NOMO-1 treated with dmso at 0.1 percent for 144 hours (cell line): ENCODE measurements around the gene APOD.

Experiments used
- DNase-seq: peaks from one replicate; lab custom pipeline; 2025; ENCODE audit not compliant: unreplicated experiment; lab: John Stamatoyannopoulos, UW

Gene APOD

DNA sequence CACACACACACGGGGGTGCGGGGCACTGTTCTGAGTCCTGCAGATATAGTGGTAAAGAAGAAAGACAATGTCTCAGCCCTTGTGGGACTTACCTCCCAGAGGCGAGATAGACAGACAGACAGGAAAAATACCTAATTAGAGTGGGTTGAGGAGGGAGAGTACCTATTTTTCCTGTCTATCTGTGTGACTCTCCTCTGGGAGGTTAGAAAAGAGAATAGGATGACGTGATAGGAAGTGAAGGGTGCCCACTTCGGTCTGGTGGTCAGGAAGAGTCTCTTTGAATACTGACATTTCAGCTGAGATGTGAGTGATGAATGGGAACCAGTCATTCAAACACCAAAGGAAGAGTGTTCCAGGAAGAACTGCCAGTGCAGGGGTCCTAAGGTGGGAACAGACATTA lies 4.1 kb upstream of the APOD start:
- no peak for DNase-seq

DNA sequence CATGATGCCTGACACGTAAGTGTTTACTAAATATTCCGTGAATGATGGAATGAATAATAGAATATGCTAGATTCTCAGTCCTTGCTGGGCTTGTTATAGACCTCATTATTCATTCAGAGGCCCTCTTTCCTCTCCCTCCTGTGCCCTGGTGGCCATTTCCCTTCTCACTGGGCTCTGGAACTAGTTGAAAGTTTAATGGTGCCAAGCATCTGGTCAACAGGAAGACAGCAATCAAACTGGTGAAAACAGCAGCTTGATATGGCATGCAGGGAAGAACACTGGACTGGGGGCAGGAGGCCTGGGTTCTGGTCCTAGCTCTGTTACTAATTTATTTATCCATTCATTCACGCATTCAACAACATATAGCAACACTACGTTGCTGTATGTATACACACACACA lies 3.7 kb upstream of the APOD start:
- no peak for DNase-seq

DNA sequence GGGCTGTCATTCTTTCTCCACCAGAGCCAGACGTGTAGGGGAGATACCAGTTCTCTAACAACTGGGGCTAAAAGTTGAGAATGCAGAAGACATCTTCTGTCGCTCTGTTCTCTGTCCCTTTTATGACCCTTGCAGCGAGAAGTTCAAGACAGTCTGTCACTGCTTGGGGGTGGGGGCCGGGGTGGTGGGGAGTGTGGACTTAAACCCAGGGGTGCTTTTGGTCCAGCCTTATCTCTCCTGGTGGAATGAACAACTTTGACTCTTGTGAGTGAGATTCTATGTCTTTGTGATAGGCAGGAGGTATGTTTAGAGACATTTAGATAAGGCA lies 767 bp upstream of the APOD start:
- no peak for DNase-seq

DNA sequence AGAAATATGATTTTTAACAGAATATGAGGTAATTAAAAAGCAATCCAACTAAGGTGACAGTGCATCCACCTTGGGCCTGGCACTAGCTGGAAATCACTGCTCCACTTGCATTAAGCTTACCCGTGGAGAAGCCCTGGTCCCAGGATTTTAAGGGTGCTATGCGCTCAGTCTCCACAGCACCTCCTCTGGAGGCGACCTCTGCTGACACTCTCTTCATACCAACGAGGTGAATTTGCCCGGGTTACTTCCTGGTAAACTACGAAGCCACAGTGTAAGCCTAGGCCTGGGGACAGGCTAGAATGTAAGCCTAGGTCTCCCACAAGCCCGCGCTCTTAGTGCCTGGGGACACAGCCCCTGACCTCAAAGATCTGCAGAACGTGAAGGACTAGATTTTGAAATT lies 793 bp downstream of the APOD start:
- no peak for DNase-seq

DNA sequence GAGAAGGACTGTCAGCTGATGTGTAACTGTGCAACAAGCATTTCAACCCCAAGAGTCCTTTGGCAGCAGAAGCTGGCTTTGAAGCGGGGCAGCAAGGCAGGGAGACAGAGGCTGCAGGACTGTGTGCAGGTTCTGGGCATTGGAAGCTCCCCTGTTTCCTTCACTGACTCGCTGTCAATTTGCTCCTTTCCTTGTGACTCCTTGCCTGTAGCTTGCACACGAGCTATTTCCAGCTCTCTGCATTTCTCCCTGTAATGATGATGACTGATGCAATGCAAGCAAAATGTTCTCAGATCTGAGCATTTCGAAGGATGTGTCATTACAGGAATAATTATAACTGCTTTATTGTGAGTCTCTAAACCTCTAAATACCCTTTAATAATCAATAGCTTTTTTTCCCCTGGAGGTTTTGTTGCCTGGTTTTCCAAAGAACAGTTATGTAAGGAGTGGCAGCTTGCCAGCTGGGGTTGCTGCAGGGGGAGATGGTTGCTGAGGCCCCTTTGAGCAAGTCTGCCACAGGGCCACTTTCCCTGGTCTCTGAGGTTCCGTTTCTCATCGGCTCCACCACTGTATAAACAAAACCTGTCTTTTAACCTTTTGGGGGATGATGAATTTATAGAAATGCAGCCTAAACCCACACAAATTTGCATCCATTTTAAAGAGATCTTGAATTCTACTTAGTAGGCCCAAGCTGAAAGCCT lies 2.8 kb downstream of the APOD start:
- no peak for DNase-seq

DNA sequence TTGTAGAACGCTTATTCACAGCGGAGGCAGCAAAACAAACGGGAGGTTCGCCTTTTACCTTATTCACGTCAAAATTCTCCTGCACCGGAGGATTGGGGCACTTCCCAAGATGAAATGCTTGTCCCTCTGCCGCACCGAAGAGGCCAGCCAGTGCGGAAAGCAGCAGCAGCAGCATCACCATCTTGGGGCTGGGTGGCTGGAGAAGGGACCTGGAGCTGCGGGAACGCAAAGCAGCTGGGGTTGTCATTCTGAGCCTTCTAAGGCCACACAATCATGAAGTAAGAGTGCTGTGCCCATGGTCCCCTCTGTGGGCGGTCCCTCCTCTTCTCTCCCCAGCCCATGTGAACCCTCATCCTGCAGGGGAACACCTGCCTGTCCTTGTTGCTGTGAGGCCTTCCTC lies 4.5 kb downstream of the APOD start:
- no peak for DNase-seq

DNA sequence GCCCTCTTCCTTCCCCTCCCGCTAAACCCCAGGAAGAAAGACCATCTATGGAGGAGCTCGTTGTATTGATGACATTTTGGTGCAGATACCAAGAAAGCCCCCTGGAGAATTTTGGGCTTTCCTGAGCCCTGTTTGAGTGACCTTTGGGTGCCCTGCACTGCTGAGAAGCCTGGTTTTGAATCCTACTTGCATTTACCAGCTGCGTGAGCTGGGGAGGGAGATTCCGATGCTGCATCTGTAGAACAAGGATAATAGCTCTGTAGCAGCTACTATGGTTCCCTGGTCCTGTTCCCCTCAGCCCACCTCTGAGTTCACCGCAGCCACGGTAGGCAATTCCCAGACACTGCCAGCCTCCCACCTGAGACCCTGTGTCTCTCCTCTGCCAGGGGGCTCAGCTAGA lies 5.2 kb downstream of the APOD start:
- DNase-seq = no peak

DNA sequence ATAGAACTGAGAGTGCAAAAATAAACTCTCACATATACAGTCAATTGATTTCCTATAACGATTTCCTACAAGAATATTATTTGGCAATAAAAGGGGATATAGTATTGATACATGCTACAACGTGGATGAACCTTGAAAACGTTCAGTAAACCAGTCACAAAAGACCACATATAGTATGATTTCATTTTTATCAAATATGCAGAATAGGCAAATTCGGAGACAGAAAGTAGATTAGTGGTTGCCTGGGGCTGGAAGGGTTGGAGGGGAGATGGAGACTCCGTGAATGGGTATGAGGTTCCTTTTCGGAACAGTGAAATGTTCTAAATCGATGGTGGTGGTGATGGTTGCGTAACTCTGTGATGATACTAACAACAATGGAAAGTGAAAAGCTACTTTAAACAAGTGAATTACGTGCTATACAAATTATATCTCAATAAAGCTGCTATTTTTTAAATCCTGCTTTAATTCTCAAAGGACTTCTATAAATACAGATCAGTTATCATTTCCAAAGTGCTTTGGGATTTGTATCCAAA lies 6.0 kb downstream of the APOD start:
- DNase-seq = no peak

DNA sequence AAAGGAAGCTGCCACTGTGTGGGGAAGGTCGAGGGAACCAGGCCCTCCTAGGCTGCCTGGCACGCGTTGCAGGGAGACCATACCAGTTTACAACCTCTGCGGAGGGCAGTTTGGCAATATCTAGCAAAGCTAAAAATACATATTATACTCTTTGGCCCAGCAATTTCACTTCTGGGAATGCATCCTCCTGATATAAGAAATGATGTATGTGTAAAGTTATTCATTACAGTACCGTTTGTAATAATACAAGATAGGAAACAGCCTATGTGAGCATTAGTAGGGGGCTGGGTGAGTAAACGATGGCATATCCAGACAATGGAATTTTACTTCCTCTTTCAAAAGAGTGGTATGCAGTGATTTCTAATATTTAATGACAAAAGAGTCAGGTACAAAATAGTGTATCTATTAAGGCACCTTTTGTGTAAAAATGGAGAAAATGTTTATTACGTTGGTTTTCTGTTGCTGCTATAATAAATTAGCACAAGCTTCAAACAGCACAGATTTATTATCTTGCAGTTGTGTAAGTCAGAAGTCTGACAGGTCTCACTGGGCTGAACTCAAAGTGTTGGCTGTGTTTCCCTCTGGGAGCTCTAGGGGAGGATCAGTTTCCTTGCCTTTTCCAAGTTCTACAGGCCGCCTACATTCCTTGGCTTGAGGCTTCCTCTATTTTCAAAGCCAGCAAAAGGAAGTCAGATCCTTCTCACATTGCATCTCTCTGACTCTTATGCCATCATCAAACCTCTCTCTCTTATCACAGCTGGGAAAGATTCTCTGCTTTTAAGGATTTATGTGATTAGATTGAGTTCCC lies 9.0 kb downstream of the APOD start:
- DNase-seq = no peak

DNA sequence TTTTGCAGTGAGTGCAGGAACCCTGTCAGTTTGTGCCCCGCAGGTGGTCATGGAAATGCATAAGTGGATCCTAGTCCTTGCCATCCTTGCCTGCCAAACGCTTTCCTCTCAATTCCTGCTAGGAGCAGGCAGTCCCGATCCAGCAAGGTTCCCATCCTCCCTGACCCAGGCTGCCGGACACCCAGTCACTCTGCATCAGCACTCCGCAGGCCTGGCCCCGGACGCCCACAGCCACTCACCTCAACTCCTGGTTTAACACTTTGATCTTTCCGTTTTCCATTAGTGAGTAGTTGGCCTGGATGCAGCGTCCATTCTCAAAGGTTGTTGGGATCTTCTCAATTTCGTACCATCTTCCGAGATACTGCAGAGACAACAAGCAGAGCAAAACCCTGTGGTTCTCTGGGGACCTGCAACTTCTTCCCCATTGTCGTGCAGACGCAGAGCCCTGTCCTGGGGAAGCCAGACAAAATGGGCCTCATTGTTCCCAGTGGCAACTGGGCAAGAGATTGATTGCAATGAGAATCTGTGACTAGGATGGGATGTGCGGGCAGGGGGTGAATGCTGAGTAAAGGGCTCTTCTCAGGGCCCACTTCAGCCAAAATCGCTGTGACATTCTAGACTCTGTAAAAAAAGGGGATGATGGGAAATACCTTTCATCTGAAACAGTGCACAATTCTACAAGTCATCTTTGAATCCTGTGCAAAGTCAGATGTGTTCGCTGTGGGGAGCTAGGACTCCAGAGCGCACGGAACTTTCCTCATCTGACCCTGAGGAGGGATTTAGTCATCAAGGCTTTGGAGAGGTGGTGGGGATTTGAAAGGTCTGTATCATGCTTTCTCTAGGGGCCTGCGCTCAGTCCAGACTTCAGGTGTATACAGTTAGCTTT lies 9.9 kb downstream of the APOD start:
- DNase-seq = no peak

DNA sequence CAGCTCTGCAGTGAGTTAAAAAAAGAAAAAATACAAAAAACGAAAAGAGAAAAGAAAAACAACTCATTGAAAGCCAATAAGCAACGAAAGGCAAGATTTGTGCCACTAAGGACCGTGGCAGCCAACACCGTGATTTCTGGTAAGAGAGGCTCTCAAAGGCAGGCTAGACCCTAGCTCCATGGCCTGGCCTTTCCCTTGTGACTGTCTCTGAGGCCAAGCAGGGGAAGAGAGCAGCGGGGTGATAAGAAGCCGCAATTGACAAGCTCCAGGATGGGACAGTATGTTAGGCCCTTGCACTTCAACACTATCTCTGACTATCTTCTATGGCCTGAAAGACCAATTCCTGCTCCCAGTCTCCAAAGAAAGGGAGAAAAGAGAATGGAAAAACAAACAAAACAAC lies 12.4 kb downstream of the APOD start:
- DNase-seq = no peak

DNA sequence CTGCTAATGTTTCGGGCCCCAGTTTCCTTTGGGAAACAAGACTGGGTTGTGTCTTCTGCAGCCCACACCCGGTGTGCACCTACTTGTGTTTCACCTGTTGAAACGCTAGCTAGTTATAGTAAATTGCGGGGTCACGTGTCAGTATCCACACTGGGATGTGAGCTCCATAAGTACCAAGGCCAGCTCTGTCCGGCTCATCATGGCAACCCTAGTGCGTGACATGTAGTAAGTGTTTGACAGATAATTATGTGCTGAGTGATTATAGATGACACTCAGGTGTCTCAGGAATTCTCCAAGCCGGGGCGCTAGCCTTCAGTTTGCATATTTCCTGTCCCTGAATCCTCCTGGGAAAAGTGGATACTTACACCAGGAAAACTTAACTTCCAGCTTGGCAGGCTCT lies 12.8 kb downstream of the APOD start:
- no peak for DNase-seq

DNA sequence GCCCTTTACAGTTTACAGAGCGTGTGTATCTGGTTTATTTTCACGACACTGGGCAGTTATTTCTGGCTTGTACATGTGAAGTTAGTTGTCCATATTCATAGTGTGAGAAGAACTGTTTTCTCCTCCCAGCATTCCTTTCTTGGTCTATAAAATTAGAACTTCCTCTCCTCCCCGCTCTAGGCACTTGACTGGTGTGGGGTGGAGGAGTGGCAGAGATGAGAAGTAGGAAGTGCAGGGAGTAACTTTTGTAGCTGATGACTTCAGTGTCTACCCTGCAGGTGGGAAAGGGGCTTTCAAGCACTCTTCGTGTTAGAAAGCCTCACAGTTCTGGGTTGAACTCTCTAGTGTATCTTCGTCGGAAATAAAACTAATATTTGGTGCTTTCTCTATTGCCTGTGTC lies 13.4 kb downstream of the APOD start:
- peak; percentile 21 for DNase-seq

DNA sequence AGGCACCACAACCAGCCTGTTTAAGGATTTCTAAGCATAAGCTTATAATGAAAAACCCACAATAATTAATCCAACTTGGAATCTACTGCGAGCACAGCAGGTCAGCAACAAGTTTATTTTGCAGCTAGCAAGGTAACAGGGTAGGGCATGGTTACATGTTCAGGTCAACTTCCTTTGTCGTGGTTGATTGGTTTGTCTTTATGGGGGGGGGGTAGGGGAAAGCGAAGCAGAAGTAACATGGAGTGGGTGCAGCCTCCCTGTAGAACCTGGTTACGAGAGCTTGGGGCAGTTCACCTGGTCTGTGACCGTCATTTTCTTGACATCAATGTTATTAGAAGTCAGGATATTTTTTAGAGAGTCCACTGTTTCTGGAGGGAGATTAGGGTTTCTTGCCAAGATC lies 15.1 kb downstream of the APOD start:
- DNase-seq = no peak

DNA sequence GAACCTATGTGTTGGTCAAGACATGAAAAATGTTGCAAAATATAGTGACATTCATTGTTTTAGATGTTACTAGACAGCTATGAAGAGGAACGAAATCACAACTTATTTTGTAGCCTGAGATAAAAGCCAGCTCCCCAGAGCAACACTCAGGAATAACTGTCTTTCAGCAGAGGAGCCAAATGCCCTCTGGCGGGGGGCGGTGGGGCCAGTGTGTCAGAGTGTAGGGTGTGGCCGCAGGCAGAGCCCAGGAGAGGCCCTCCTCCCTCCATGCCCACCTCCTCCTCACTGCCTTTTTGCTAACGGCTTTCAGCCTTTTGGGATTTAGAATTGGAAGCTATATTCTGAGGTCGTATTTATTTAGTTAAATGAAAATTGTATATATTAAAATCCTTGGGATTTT lies 16.9 kb downstream of the APOD start:
- peak; percentile 27 for DNase-seq

DNA sequence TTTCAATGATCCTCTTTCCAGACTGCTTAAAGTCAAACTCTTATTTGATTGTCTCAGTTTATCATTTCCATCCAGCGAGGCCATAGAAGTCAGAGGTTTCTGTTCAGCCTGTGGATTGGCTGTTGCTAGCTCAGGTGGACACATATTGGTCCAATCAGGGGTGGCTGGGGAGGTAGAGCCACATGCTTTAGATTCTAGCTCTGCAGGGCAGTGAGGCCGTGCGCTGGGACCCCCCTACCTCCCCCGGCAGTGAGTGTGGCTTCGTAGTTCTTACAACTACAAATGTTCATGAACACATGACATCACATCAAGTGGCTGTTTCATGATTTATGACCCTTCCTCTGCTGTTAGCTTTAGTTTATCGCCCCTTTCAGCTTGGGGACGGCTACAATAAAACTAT lies 18.0 kb downstream of the APOD start:
- no peak for DNase-seq

DNA sequence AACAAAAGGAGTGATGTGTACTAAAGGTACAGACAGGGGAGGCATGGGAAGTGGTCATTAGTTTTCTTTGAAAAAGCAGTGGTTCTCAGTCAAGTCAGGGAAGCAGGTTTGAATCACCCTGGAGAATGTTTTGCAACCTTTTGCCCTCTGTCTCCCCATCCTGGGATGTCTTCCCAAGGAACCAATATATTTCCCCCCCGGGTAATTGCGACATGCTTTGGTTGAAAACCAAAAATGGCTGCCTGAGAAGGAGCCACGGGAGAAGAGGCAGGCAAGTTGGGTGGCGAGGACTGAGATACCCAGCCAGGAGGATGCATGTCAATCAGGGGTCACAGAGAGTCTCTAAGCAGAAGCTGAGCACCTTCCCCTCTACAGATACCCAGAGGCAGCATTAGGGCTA lies 20.4 kb downstream of the APOD start:
- DNase-seq = no peak

DNA sequence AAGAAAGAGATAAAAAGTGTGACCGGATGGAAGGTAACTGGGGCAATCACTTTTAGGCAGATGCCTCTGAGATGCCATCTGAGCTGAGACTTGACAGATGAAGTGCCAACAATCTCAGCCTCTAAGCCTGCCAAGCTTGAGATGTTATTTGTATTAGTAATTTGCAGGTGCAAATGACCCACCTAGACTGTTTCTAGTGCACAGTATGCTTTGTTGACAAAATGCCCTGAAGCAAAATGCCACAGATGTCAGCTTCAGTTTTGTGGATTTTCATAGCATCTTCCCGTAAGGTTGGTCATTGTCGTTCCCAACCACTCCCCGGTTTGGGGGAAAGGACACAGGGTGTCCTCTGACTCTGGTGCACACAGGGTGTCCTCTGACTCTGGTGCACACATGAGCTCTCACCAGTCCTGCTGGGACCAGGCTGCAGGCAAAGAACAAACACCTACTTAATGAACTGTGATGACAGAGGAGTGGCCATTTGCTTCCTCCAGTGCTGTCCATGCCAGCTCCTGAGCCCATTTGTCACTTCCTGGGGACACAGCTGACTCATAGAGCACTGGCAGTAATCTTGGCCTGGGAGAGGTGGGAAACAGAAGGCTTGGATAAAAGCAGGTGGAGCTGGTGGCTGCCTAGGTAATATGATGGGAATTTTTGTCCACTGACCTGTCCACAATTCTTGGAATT lies 23.9 kb downstream of the APOD start:
- no peak for DNase-seq

DNA sequence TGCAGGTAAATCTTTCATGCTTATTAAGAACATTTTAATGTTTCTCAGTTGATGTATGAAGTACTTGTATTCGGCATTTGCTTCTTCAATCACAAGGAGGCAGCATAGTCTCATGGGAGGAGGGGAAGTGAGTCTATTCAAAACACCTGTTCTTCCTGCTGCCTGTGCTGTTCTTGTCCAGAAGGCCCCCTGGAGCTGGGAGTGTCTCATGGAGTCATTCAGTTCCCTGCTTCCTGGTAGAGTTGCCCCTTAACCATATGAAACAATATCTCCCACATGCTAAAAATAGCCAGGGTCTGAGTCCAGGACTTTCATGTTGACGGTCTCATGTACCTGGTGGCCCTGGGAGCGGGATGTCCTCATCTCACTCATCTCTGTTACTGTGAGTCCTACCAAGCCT lies 25.1 kb downstream of the APOD start:
- peak; percentile 28 for DNase-seq

DNA sequence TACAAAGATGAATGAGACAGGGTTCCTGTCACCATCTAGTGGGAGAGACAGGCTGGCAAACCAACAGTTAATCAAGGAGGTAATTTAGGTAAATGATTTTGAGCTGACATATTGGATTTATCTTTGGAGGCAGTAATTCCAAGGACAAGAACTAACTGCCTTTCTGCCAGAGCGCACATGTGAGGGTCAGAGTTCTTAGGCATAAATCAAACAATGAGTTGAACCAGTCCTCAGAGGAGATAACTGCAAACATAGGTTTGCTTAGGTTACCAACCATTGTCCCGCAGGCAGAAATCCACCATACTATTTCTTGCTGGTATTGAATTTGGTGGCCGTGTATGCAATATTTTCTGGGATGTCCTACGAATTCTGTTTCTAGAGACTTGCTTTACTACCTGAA lies 26.4 kb downstream of the APOD start:
- DNase-seq = no peak

DNA sequence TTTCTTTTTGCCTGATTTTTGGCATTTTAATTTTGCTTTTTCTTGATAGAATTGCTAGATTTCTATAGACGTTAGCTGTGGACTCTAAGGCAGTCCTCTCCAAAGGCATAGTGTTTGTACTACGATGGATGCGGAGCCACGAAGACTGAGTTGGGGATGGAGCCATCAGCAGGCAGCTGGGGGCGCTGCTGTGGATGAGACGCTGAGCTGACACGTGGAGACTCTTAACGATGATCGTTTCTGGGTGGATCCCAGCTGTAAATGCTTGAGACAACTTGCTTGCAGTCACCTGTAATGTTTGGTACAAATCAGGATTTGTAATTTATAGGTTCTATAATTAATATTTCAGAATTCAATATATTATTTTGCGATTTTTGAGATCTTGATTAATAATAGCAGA lies 27.4 kb downstream of the APOD start:
- DNase-seq = no peak
